Tibial nerve (tissue), 4 donors: Measurements from ENCODE around the gene SH2D3C. TPM values are rescaled to one million over a fixed set of nuclear protein-coding genes. Genes with fewer than 3 reads are reported as not detected.

Experiments used
- DNase-seq, 2 donors: peaks; one replicate each; pipeline ENCODE4 v3.0.0-alpha.2; 2019; ENCODE audit warnings: low spot score in 2 of 2
- H3K27ac ChIP-seq, 4 donors: fragments of 200-600 bp; sonication (generic) in 3 of 4; one replicate each; pipeline ENCODE4 v1.5.1; 2017 to 2019; ENCODE audit warnings: mild to moderate bottlenecking in 1 of 4
- H3K27me3 ChIP-seq, 2 donors: fragments of 200-600 bp; sonication (generic) in 1 of 2; one replicate each; pipeline versions ENCODE4 v1.5.1 to v1.6.0; 2017 to 2019
- H3K36me3 ChIP-seq, 3 donors: fragments of 200-600 bp; sonication (generic); one replicate each; pipeline ENCODE4 v1.5.1; 2018 to 2019
- H3K4me1 ChIP-seq, 4 donors: fragments of 200-600 bp; sonication (generic) in 3 of 4; one replicate each; pipeline ENCODE4 v1.5.1; 2017 to 2019
- H3K4me3 ChIP-seq, 4 donors: fragments of 200-600 bp; sonication (generic) in 3 of 4; one replicate each; pipeline ENCODE4 v1.5.1; 2017 to 2019; ENCODE audit warnings: mild to moderate bottlenecking in 1 of 4, moderate library complexity in 1 of 4
- H3K9me3 ChIP-seq, 4 donors: fragments of 200-600 bp; sonication (generic) in 3 of 4; one replicate each; pipeline ENCODE4 v1.5.1; 2017 to 2019
- EP300 ChIP-seq, 2 donors: sonication (generic); formaldehyde crosslinking; IDR thresholded peaks; one replicate each; pipeline ENCODE4 v1.6.1; 2017; ENCODE audit warnings: antibody characterized with exemption in 2 of 2, mild to moderate bottlenecking in 1 of 2
- POLR2A ChIP-seq, 2 donors: fragments of 450-650 bp; IDR thresholded peaks; one replicate each; pipeline ENCODE4 v1.6.1; 2017; ENCODE audit warnings: antibody characterized with exemption in 2 of 2, mild to moderate bottlenecking in 2 of 2, moderate library complexity in 2 of 2
- WGBS, 2 donors: methylation state at CpG; one replicate each; pipeline ENCODE4 v1.1.5; 2018; 5-methylcytosine and 5-hydroxymethylcytosine counted together
- total RNA-seq, 4 donors: library from RNA; depleted of rRNA; stranded (reverse); fragments of >200 nt; gene quantifications; one replicate each; pipeline ENCODE4 v1.1.0, GENCODE V29; 2016
- TF ChIP-seq, protein P1 (sequence below), 5 experiments: fragments of 200-600 bp in 3 of 5; fragments of 450-650 bp in 2 of 5; sonication (generic) in 3 of 5; IDR thresholded peaks; one replicate each; pipeline ENCODE4 v1.5.1; 2016 to 2019; ENCODE audit warnings: antibody characterized with exemption in 5 of 5, mild to moderate bottlenecking in 3 of 5, moderate library complexity in 2 of 5

SH2D3C gene
- total RNA-seq, 4 donors from 2014 or later = 4.2 to 18.9 (median 13.4) TPM

DNA sequence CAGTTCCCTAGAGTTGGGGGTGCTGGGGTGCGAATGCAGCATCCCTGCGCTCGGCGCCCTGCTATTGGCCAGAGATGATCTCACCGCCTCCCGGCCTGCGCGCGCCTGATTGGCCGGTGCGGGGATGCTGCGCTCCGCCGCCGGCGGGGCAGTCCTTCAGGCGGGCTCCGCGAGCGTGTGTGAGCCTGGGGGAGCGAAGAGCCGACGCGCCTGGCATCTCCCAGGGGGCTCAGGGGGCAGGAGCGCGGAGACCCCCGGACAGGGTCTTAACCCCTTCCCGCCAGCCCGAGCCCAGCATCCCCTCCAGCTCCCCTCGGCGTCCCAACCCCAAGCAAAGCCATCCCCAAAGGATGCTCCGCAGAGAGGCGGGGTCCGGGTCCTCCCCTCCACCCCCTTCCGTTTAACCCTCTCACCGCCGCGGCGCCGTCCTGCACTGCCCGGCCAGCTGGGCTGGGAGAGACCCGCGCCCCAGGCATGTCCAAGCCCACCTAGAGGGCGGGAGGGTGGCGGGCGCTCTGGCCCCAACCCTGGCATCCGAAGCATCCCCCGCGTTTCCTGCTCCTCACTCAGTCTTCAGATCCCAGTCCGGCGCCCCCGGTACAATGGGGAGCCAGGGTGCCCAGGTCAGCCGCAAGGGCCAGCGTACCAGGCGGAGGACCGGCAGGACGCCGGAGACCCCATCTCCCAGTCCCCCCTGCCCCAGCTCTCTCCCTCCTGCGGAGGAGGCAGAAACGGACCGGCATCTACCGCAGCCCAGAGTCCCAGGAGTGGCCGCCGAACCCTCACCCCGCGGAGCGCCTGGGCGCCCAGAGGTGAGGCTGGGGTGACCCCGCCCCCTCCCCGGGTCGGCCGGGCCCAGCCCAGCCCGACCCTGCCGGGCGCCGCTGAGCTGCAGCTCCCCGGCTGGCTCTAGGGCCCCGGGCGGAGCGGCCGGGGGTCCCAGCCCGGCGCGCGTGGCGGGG, 24.1 kb downstream of the SH2D3C start:
- Histone ChIP-seq H3K4me3 (no peak overlapping the region), H3K36me3 (peaks cover 0 to 17% (median 0%) of the 10 kb centered on the region in 3 donors), H3K9me3 (no peaks in the 10 kb centered on the region), H3K27me3 (peaks cover 0 to 45% of the 10 kb centered on the region in 2 donors), H3K4me1 (peaks cover 0 to 17% (median 0%) of the 10 kb centered on the region in 4 donors), H3K27ac (no peak overlapping the region)
- DNase-seq = no peak
- TF ChIP-seq EP300 (IDR thresholded peaks at IDR 0.05) = no peak
- TF ChIP-seq, protein P1, sequence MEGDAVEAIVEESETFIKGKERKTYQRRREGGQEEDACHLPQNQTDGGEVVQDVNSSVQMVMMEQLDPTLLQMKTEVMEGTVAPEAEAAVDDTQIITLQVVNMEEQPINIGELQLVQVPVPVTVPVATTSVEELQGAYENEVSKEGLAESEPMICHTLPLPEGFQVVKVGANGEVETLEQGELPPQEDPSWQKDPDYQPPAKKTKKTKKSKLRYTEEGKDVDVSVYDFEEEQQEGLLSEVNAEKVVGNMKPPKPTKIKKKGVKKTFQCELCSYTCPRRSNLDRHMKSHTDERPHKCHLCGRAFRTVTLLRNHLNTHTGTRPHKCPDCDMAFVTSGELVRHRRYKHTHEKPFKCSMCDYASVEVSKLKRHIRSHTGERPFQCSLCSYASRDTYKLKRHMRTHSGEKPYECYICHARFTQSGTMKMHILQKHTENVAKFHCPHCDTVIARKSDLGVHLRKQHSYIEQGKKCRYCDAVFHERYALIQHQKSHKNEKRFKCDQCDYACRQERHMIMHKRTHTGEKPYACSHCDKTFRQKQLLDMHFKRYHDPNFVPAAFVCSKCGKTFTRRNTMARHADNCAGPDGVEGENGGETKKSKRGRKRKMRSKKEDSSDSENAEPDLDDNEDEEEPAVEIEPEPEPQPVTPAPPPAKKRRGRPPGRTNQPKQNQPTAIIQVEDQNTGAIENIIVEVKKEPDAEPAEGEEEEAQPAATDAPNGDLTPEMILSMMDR (IDR thresholded peaks at IDR 0.05) = no peak
- TF ChIP-seq POLR2A (IDR thresholded peaks at IDR 0.05) = no peak
- WGBS, 2 donors = 29 to 47% methylated on average over 33 to 57 of the region's 86 CpGs

DNA sequence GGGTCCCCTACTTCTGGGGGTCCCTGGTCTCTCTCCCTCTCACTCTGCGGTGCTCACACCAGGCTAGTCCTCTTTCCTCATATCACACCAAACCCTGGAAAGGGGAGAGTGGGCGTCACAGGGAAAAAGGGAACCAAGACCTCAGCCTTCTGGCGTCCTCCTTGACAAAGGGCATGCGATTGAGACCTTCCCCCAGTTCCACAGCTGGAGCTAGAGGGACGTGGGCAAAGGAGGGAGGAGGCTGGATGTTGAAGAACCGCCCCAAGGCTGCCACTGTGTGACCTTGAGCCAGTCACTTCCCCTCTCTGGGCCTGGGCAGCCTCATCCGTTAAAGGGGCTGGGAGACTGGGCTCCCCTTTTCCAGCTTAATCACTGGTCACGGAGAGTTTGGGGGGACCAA, 24.8 kb downstream of the SH2D3C start:
- H3K27ac ChIP-seq = no peak overlapping the region
- no peak for DNase-seq
- H3K4me1 ChIP-seq = peaks cover 0 to 17% (median 0%) of the 10 kb centered on the region in 4 donors
- TF ChIP-seq POLR2A (IDR thresholded peaks at IDR 0.05) (no peak), EP300 (IDR thresholded peaks at IDR 0.05) (no peak)
- TF ChIP-seq, protein P1 (IDR thresholded peaks at IDR 0.05) = no peak
- H3K4me3 ChIP-seq = no peak overlapping the region
- H3K9me3 ChIP-seq = no peaks in the 10 kb centered on the region
- peaks cover 0 to 42% of the 10 kb centered on the region in 2 donors for H3K27me3 ChIP-seq
- H3K36me3 ChIP-seq = peaks cover 0 to 25% (median 0%) of the 10 kb centered on the region in 3 donors
- WGBS, 2 donors = 76% methylated on average over 8 of the region's 8 CpGs

DNA sequence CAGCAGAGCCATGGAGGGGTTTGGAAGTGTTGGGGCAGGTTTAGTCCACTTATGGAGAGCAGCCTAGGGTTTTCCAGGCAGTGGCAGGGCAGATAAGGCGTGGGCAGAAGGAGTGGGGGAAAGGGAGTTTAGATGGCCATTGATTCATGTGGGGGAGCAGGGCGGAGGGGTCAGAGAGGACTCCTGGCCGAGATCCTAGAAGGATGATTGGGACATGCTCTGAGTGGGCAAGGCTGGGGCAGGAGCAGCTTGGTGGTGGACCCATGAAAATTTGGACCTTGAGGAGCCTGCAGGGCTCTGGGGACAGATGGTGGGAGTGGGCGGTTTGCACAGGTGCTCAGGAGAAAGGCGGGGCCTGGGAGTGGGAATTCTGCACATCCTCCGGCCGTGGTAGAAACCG, 25.3 kb downstream of the SH2D3C start:
- no peak overlapping the region for H3K27ac ChIP-seq
- 71 to 77% methylated on average over 7 to 8 of the region's 8 CpGs for WGBS, 2 donors
- H3K4me3 ChIP-seq = no peak overlapping the region
- no peak for DNase-seq
- peaks cover 0 to 17% (median 0%) of the 10 kb centered on the region in 4 donors for H3K4me1 ChIP-seq
- TF ChIP-seq POLR2A (IDR thresholded peaks at IDR 0.05) (no peak), EP300 (IDR thresholded peaks at IDR 0.05) (no peak)
- TF ChIP-seq, protein P1 (IDR thresholded peaks at IDR 0.05) = no peak
- H3K9me3 ChIP-seq = no peaks in the 10 kb centered on the region
- H3K27me3 ChIP-seq = peaks cover 0 to 38% of the 10 kb centered on the region in 2 donors
- H3K36me3 ChIP-seq = peaks cover 0 to 30% (median 0%) of the 10 kb centered on the region in 3 donors

DNA sequence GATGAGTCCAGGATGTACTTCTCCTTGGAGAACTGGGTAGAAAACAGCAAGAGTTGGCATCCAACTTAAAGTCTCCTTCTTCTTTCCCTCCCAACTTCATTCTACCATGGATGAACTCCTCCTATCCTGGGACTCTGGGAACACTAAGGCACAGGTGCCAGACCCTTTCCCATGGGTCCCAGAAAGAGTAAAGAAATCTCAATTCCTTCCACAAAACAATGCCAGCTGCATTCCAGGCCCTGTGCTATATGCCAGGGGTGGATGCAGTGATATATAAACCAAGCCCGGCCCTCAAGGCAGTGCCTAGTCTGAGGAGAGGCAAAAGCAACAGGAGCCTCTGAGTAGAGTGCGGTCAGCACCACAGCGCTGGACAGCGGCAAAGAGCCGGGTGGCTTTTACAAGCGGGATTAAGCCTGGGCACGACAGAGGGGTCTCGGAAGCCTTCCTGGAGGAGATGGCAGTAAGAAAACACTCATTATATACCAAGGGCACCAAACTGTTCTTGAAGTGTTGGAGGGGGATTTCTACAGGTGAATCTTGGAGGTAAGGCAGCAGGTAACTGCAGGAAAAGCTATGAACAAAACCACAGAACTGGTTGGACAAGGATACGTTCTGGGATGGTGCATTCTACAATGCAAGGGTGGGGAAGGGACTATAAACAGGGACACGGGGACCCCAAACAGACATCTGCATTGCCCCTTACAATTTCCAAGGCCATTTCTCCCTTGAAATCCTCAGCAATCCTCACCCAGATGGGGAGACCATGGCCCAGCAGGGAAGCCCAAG, 27.0 kb downstream of the SH2D3C start:
- TF ChIP-seq, protein P1 (IDR thresholded peaks at IDR 0.05) = no peak
- TF ChIP-seq EP300 (IDR thresholded peaks at IDR 0.05) = no peak
- TF ChIP-seq POLR2A (IDR thresholded peaks at IDR 0.05) = no peak
- Histone ChIP-seq H3K27ac (no peak overlapping the region), H3K27me3 (peaks cover 0 to 28% of the 10 kb centered on the region in 2 donors), H3K4me3 (no peak overlapping the region), H3K36me3 (peaks cover 0 to 34% (median 0%) of the 10 kb centered on the region in 3 donors), H3K9me3 (no peaks in the 10 kb centered on the region), H3K4me1 (peaks cover 0 to 17% (median 0%) of the 10 kb centered on the region in 4 donors)
- WGBS, 2 donors = 43 to 45% methylated on average over 10 of the region's 10 CpGs
- no peak for DNase-seq
